HepG2 (cell line): ENCODE data around the gene SPN.

Experiments used
- CTCF ChIP-seq: sonication (generic); formaldehyde crosslinking; IDR thresholded peaks from 2 replicates; pipeline ENCODE4 v1.5.0; 2020; ENCODE audit warnings: mild to moderate bottlenecking, missing genetic modification reagents, moderate library complexity
- NFYB ChIP-seq: sonication (generic); formaldehyde crosslinking; IDR thresholded peaks from 2 replicates; pipeline ENCODE4 v1.4.0; 2020; ENCODE audit warnings: missing genetic modification reagents
- POLR2A ChIP-seq, 2 experiments: IDR thresholded peaks; 2 replicates each; pipeline ENCODE4 v1.6.1; 2011; ENCODE audit warnings: low read depth in 2 of 2, low read length in 2 of 2, mild to moderate bottlenecking in 1 of 2, moderate library complexity in 1 of 2; ENCODE audit not compliant: insufficient read depth in 1 of 2
- REST ChIP-seq, 2 experiments: IDR thresholded peaks; 2 replicates each; pipeline ENCODE4 v1.6.1; 2011 to 2012; ENCODE audit warnings: low read length in 2 of 2, borderline replicate concordance in 1 of 2, low read depth in 1 of 2, mild to moderate bottlenecking in 1 of 2, moderate library complexity in 1 of 2
- ZNF619 ChIP-seq: sonication (generic); formaldehyde crosslinking; IDR thresholded peaks from 2 replicates; pipeline ENCODE4 v1.4.0; 2020; ENCODE audit warnings: mild to moderate bottlenecking, missing genetic modification reagents

- TF ChIP-seq NFYB (CRISPR knock-in tag) (no peak), CTCF (no peak), POLR2A (IDR thresholded peaks at IDR 0.05; ENCODE audit: insufficient read depth in 1 of 2, low read depth in 2 of 2, low read length in 2 of 2) (0 out of 4 replicates have a peak, but pooled peaks of 1 of the 2 experiments have one; percentile 24), ZNF619 (no peak), REST (IDR thresholded peaks at IDR 0.05; ENCODE audit: borderline replicate concordance in 1 of 2, low read depth in 1 of 2, low read length in 2 of 2) (no peak)
Observed at GRCh38 chr16:29688172-29688571, 25.1 kb downstream of the SPN start.
